ENCODE data around the gene PRKCI.

DNA sequence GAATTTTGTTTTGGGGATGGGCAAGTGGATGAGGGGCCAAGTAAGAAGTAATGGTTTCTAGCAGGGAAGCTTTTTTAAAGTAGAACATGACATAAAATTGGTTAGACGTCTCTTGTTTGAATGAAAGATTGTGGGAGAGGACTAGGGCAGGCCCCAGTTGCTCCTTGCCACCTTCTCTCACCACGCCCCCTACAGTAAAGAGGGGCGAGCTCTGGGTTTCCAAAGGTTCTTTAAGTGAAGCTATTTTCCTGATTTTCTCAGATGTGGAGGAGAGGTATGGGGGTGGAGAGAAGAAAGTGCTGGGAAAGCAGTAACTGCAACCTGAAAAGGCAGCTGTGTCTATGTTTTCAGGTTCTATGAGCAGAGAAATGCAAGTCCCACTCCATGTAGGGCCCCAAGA lies 102.7 kb downstream of the PRKCI start:
- TF ChIP-seq, protein P1, sequence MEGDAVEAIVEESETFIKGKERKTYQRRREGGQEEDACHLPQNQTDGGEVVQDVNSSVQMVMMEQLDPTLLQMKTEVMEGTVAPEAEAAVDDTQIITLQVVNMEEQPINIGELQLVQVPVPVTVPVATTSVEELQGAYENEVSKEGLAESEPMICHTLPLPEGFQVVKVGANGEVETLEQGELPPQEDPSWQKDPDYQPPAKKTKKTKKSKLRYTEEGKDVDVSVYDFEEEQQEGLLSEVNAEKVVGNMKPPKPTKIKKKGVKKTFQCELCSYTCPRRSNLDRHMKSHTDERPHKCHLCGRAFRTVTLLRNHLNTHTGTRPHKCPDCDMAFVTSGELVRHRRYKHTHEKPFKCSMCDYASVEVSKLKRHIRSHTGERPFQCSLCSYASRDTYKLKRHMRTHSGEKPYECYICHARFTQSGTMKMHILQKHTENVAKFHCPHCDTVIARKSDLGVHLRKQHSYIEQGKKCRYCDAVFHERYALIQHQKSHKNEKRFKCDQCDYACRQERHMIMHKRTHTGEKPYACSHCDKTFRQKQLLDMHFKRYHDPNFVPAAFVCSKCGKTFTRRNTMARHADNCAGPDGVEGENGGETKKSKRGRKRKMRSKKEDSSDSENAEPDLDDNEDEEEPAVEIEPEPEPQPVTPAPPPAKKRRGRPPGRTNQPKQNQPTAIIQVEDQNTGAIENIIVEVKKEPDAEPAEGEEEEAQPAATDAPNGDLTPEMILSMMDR (IDR thresholded peaks at IDR 0.05 in 4 of 5, conservative IDR thresholded peaks at IDR 0.05 in 1 of 5), result no peak
- TF ChIP-seq POLR2A (IDR thresholded peaks at IDR 0.05), result no peak
